H1 (cell line): Measurements from ENCODE around the gene IRF4. TPM values are rescaled to one million over a fixed set of nuclear protein-coding genes. Genes with fewer than 3 reads are reported as not detected.

Source experiments
- HDAC6 ChIP-seq: IDR thresholded peaks from one replicate; pipeline ENCODE4 v1.7.1; 2012; ENCODE audit warnings: low read depth, mild to moderate bottlenecking, inconsistent platforms, low read length, moderate library complexity
- KDM1A ChIP-seq: fragments of 200-600, 300-600 bp; sonication (generic); IDR thresholded peaks from 2 replicates; pipeline ENCODE4 v1.7.1; 2016; ENCODE audit warnings: mild to moderate bottlenecking, low read length, borderline replicate concordance
- KDM5A ChIP-seq: fragments of 200-600 bp; IDR thresholded peaks from 2 replicates; pipeline ENCODE4 v1.7.1; 2012; ENCODE audit warnings: mild to moderate bottlenecking, low read length, inconsistent platforms, mixed read lengths
- POLR2A ChIP-seq, 2 experiments: IDR thresholded peaks; 1 replicate in 1 of 2; 2 replicates in 1 of 2; pipeline ENCODE4 v1.6.1; 2011; ENCODE audit warnings: low read depth in 2 of 2, low read length in 2 of 2, mild to moderate bottlenecking in 2 of 2; ENCODE audit errors: control extremely low read depth in 1 of 2
- SAP30 ChIP-seq: fragments of 300-600 bp; sonication (generic); IDR thresholded peaks from 2 replicates; pipeline ENCODE4 v1.7.1; 2012; ENCODE audit warnings: low read length, moderate library complexity, mild to moderate bottlenecking, inconsistent platforms; ENCODE audit not compliant: insufficient read depth, insufficient replicate concordance
- SIN3A ChIP-seq, 2 experiments: IDR thresholded peaks in 1 of 2; conservative IDR thresholded peaks in 1 of 2; 2 replicates each; pipeline ENCODE4 v1.6.1; 2011 to 2012; ENCODE audit warnings: low read length in 2 of 2, improper control_type of control experiment in 1 of 2, low read depth in 1 of 2, mild to moderate bottlenecking in 1 of 2
- YY1 ChIP-seq: IDR thresholded peaks from 2 replicates; pipeline ENCODE4 v1.6.1; 2011; ENCODE audit warnings: low read depth, mild to moderate bottlenecking, low read length
- polyA plus RNA-seq, 7 experiments: library from polyadenylated mRNA; depleted of rRNA in 3 of 7; stranded (reverse) in 5 of 7; unstranded in 2 of 7; fragments of >200 nt in 5 of 7; fragments of 200-250 nt in 2 of 7; gene quantifications; 1 replicate in 5 of 7; 2 replicates in 1 of 7; 4 replicates in 1 of 7; pipeline versions ENCODE4 v1.2.1 to v1.2.3, GENCODE V29; 2011 to 2013; ENCODE audit warnings: missing spikeins in 2 of 7, mixed read lengths in 2 of 7
- total RNA-seq: library from RNA; stranded (reverse); fragmentation: NEBNext Ultra II Directional; extraction: Animal tissue kit (Norgen Biotek cat#: 25700); gene quantifications from 2 replicates; pipeline ENCODE4 v1.2.1, GENCODE V29; 2021
- TF ChIP-seq, protein P1 (sequence below): IDR thresholded peaks from 2 replicates; pipeline ENCODE4 v1.6.1; 2012; ENCODE audit warnings: inconsistent platforms

Gene IRF4
- total and polyA plus RNA-seq, 2 of the 8 experiments (the other 6 are each of a cell fraction or from before 2014, with no cell fraction given) = 0.77 to 2.1 TPM

DNA sequence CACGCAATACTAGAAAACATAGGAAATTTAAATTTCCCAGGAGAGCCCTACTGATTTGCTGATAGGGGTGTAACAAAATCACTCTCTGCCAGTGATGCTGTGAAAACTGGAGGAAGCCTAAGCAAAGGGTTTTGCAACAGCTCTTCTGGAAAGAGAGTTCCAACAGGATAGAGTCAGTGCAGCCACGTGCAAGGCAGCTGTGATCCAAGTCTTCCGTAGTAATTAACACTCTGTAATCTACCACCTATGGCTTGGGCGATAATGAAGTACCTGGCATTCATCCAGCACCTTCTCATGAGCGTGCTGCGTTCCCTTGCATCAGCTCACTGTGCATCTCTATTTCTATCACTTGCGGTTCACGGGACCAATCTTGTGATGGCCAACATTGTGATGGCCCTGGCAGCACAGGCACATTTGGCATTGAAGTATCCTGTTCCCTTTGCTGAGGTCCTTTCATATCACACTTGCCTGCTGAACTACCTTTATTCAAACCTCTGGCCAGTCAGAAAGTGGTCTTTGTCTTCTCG is 48.2 kb downstream of the IRF4 start (continued):
- no peak for TF ChIP-seq KDM5A
- no peak for TF ChIP-seq SAP30
- TF ChIP-seq POLR2A (IDR thresholded peaks at IDR 0.05; ENCODE audit: control extremely low read depth in 1 of 2, low read depth in 2 of 2, low read length in 2 of 2) = no peak
- TF ChIP-seq YY1 = no peak
- TF ChIP-seq KDM1A = no peak
- TF ChIP-seq, protein P1, sequence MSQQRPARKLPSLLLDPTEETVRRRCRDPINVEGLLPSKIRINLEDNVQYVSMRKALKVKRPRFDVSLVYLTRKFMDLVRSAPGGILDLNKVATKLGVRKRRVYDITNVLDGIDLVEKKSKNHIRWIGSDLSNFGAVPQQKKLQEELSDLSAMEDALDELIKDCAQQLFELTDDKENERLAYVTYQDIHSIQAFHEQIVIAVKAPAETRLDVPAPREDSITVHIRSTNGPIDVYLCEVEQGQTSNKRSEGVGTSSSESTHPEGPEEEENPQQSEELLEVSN = no peak
- no peak for TF ChIP-seq HDAC6
- TF ChIP-seq SIN3A (conservative IDR thresholded peaks at IDR 0.05 in 1 of 2, IDR thresholded peaks at IDR 0.05 in 1 of 2; ENCODE audit: low read depth in 1 of 2, low read length in 2 of 2) = no peak
